Measurements from ENCODE around the gene GMDS. TPM values are rescaled to one million over a fixed set of nuclear protein-coding genes. Genes with fewer than 3 reads are reported as not detected.

Gene GMDS
- total RNA-seq, 1 donor: 23.2 TPM

DNA sequence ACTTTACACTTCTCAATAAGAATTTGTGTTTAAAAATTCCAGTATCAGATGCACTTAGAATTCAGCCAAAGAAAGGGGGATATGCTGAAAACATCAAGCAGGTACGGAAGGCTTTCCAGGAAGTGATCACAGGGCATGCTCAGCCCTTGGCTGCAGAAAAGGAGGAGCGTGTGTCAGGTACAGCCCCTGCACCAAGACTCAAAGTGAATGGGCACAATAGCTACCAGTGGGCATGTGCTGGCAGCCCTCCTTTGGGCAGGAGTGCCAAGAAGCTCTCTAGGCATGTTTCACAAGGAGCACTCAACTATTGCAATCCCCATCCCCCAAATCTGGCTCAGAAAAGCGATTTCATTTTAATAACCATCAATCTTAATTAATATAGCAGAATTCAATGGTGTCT lies 298.8 kb downstream of the GMDS start:
- no peak overlapping the region for H3K27ac ChIP-seq (ENCODE audit: low read depth, low read length)
- no peak overlapping the region for H3K4me2 ChIP-seq (ENCODE audit: insufficient read depth, low read length)
- no peaks in the 10 kb centered on the region for H3K9me3 ChIP-seq (ENCODE audit: low read depth, low read length)
- H2AFZ ChIP-seq (ENCODE audit: low read length): no peak overlapping the region
- H3K27me3 ChIP-seq (ENCODE audit: insufficient read depth, low read length): no peaks in the 10 kb centered on the region
- H3K4me1 ChIP-seq (ENCODE audit: insufficient read depth, low read length): no peaks in the 10 kb centered on the region
- no peak overlapping the region for H3K4me3 ChIP-seq (ENCODE audit: insufficient read depth, low read length)
- no peak for DNase-seq (ENCODE audit: insufficient read length, low spot score, missing footprints)
- H4K20me1 ChIP-seq (ENCODE audit: insufficient read depth, low read length): no peaks in the 10 kb centered on the region
- H3K36me3 ChIP-seq (ENCODE audit: insufficient read depth, low read length): no peaks in the 10 kb centered on the region
- H3K79me2 ChIP-seq (ENCODE audit: insufficient read depth, low read length): no peaks in the 10 kb centered on the region
- TF ChIP-seq CTCF (IDR thresholded peaks at IDR 0.05; ENCODE audit: extremely low read depth, low read depth, low read length): no peak

- H3K27ac ChIP-seq (ENCODE audit: low read depth, low read length): no peak overlapping the region
- no peaks in the 10 kb centered on the region for H3K79me2 ChIP-seq (ENCODE audit: insufficient read depth, low read length)
- no peaks in the 10 kb centered on the region for H4K20me1 ChIP-seq (ENCODE audit: insufficient read depth, low read length)
- no peak overlapping the region for H2AFZ ChIP-seq (ENCODE audit: low read length)
- DNase-seq (ENCODE audit: insufficient read length, low spot score, missing footprints): no peak
- no peak for TF ChIP-seq CTCF (IDR thresholded peaks at IDR 0.05; ENCODE audit: extremely low read depth, low read depth, low read length)
- H3K27me3 ChIP-seq (ENCODE audit: insufficient read depth, low read length): no peaks in the 10 kb centered on the region
- H3K9me3 ChIP-seq (ENCODE audit: low read depth, low read length): no peaks in the 10 kb centered on the region
- H3K4me1 ChIP-seq (ENCODE audit: insufficient read depth, low read length): no peaks in the 10 kb centered on the region
- no peak overlapping the region for H3K4me3 ChIP-seq (ENCODE audit: insufficient read depth, low read length)
- no peaks in the 10 kb centered on the region for H3K36me3 ChIP-seq (ENCODE audit: insufficient read depth, low read length)
- H3K4me2 ChIP-seq (ENCODE audit: insufficient read depth, low read length): no peak overlapping the region
Observed at GRCh38 chr6:1945235-1945832, 300.1 kb downstream of the GMDS start.

GRCh38 chr6:1942834-1943233 lies 302.6 kb downstream of the GMDS start:
- H3K27me3 ChIP-seq (ENCODE audit: insufficient read depth, low read length): no peaks in the 10 kb centered on the region
- no peak for DNase-seq (ENCODE audit: insufficient read length, low spot score, missing footprints)
- TF ChIP-seq CTCF (IDR thresholded peaks at IDR 0.05; ENCODE audit: extremely low read depth, low read depth, low read length): no peak
- H3K36me3 ChIP-seq (ENCODE audit: insufficient read depth, low read length): no peaks in the 10 kb centered on the region
- H2AFZ ChIP-seq (ENCODE audit: low read length): no peak overlapping the region
- no peaks in the 10 kb centered on the region for H3K9me3 ChIP-seq (ENCODE audit: low read depth, low read length)
- H3K4me3 ChIP-seq (ENCODE audit: insufficient read depth, low read length): no peak overlapping the region
- no peak overlapping the region for H3K27ac ChIP-seq (ENCODE audit: low read depth, low read length)
- H3K4me2 ChIP-seq (ENCODE audit: insufficient read depth, low read length): no peak overlapping the region
- no peaks in the 10 kb centered on the region for H3K79me2 ChIP-seq (ENCODE audit: insufficient read depth, low read length)
- H3K4me1 ChIP-seq (ENCODE audit: insufficient read depth, low read length): no peaks in the 10 kb centered on the region
- H4K20me1 ChIP-seq (ENCODE audit: insufficient read depth, low read length): no peaks in the 10 kb centered on the region

DNA sequence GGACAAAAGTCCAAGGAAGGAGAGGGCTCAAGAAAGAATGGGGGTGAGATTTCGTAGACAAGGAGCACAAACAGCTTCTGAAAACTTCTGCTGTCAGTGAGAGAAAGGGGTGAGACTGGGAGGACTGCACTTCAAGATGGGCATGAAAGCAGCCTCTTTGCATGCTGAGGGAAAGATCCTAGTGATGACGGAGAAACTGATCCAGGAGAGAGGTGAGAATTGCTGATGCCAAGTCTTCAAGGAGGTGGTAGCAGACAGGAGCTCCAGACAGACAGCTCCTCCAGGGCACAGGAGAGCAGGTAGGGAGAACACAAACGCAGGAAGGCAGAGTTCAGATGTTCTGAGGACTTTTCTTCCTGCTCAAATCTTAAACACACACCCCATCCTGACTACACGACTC lies 303.9 kb downstream of the GMDS start:
- Histone ChIP-seq H2AFZ (ENCODE audit: low read length) (no peak overlapping the region), H3K36me3 (ENCODE audit: insufficient read depth, low read length) (no peaks in the 10 kb centered on the region), H3K4me2 (ENCODE audit: insufficient read depth, low read length) (no peak overlapping the region), H4K20me1 (ENCODE audit: insufficient read depth, low read length) (no peaks in the 10 kb centered on the region), H3K4me3 (ENCODE audit: insufficient read depth, low read length) (no peak overlapping the region), H3K9me3 (ENCODE audit: low read depth, low read length) (no peaks in the 10 kb centered on the region), H3K4me1 (ENCODE audit: insufficient read depth, low read length) (no peaks in the 10 kb centered on the region), H3K79me2 (ENCODE audit: insufficient read depth, low read length) (no peaks in the 10 kb centered on the region), H3K27me3 (ENCODE audit: insufficient read depth, low read length) (no peaks in the 10 kb centered on the region), H3K27ac (ENCODE audit: low read depth, low read length) (no peak overlapping the region)
- TF ChIP-seq CTCF (IDR thresholded peaks at IDR 0.05; ENCODE audit: extremely low read depth, low read depth, low read length): no peak
- DNase-seq (ENCODE audit: insufficient read length, low spot score, missing footprints): no peak
